ENCODE measurements around the gene SAXO2.
"Not testable (repeated sequence)": the region's sequence is repeated elsewhere in the genome, so short reads cannot be mapped to it uniquely, and the experiment has no call there.

SAXO2 gene

GRCh38 chr15:82313951-82314768 is 51.5 kb downstream of the SAXO2 start:
- not testable (repeated sequence) for DNase-seq

GRCh38 chr15:82314769-82315518 is 52.3 kb downstream of the SAXO2 start:
- no peak for DNase-seq

- no peak for DNase-seq
These were observed 53.1 kb downstream of the SAXO2 start for GRCh38 chr15:82315519-82316246.

- not testable (repeated sequence) for DNase-seq
These were observed 53.9 kb downstream of the SAXO2 start for GRCh38 chr15:82316247-82317090.

GRCh38 chr15:82317091-82317489 is 54.5 kb downstream of the SAXO2 start:
- DNase-seq = no peak

- not testable (repeated sequence) for DNase-seq
These were observed 54.9 kb downstream of the SAXO2 start for GRCh38 chr15:82317516-82317915.

- DNase-seq = not testable (repeated sequence)
These were observed 55.7 kb downstream of the SAXO2 start for GRCh38 chr15:82318281-82318680.

GRCh38 chr15:82319522-82320278 is 57.1 kb downstream of the SAXO2 start:
- not testable (repeated sequence) for DNase-seq

- not testable (repeated sequence) for DNase-seq
These were observed 58.2 kb downstream of the SAXO2 start for GRCh38 chr15:82320861-82321260.

GRCh38 chr15:82322488-82322887 is 59.9 kb downstream of the SAXO2 start:
- not testable (repeated sequence) for DNase-seq

GRCh38 chr15:82324831-82325230 is 62.2 kb downstream of the SAXO2 start:
- not testable (repeated sequence) for DNase-seq

GRCh38 chr15:82325646-82326045 is 63.0 kb downstream of the SAXO2 start:
- DNase-seq = not testable (repeated sequence)

- DNase-seq = not testable (repeated sequence)
These were observed 64.3 kb downstream of the SAXO2 start for GRCh38 chr15:82326896-82327295.

GRCh38 chr15:82327372-82327771 is 64.8 kb downstream of the SAXO2 start:
- DNase-seq = not testable (repeated sequence)

- DNase-seq = not testable (repeated sequence)
These were observed 66.4 kb downstream of the SAXO2 start for GRCh38 chr15:82329039-82329438.

GRCh38 chr15:82330921-82331320 is 68.3 kb downstream of the SAXO2 start:
- DNase-seq = not testable (repeated sequence)

- DNase-seq = not testable (repeated sequence)
These were observed 69.1 kb downstream of the SAXO2 start for GRCh38 chr15:82331576-82332304.

- DNase-seq = not testable (repeated sequence)
These were observed 70.3 kb downstream of the SAXO2 start for GRCh38 chr15:82332711-82333602.
